Activated T-helper 1 cell treated with anti-CD3 and anti-CD28 coated beads, Interleukin-12 subunit alpha, Interleukin-12 subunit beta, Interleukin-2, Interleukin-4 antibody, amounts not matched to agents 30 ng/mL and 10 ng/mL and 1 ng/mL, durations not matched to agents 14 hours and 24 hours and 36 hours (primary cell): ENCODE data around the gene TEAD1. TPM values are rescaled to one million over a fixed set of nuclear protein-coding genes. Genes with fewer than 3 reads are reported as not detected.

Source experiments
- DNase-seq: peaks from one replicate; pipeline ENCODE4 v3.0.0; 2021; ENCODE audit warnings: low spot score
- H3K27ac Mint-ChIP-seq: one replicate; pipeline ENCODE4 v1.8.0; 2021; ENCODE audit warnings: mild to moderate bottlenecking, mixed read lengths
- H3K27me3 Mint-ChIP-seq: one replicate; pipeline ENCODE4 v1.8.0; 2022; ENCODE audit warnings: mild to moderate bottlenecking, moderate library complexity, mixed read lengths; ENCODE audit not compliant: insufficient read depth
- H3K36me3 Mint-ChIP-seq: one replicate; pipeline ENCODE4 v1.8.0; 2021; ENCODE audit warnings: low read depth, mixed read lengths
- H3K4me1 Mint-ChIP-seq: one replicate; pipeline ENCODE4 v1.8.0; 2021; ENCODE audit warnings: low read depth, mixed read lengths
- H3K4me3 Mint-ChIP-seq: one replicate; pipeline ENCODE4 v1.8.0; 2021; ENCODE audit warnings: mild to moderate bottlenecking, moderate library complexity, mixed read lengths
- H3K9me3 Mint-ChIP-seq: one replicate; pipeline ENCODE4 v1.8.0; 2021; ENCODE audit warnings: mixed read lengths
- intact Hi-C: fragments of 100-400 bp; cut with micrococcal nuclease; formaldehyde crosslinking; loops from one replicate; pipeline ENCODE4 v1.15.1; 2024
- total RNA-seq: library from RNA; stranded (reverse); gene quantifications from 2 replicates; pipeline ENCODE4 v1.2.3, GENCODE V29; 2022

TEAD1 gene
- total RNA-seq, 1 donor from 2014 or later: 0.41 TPM

DNA sequence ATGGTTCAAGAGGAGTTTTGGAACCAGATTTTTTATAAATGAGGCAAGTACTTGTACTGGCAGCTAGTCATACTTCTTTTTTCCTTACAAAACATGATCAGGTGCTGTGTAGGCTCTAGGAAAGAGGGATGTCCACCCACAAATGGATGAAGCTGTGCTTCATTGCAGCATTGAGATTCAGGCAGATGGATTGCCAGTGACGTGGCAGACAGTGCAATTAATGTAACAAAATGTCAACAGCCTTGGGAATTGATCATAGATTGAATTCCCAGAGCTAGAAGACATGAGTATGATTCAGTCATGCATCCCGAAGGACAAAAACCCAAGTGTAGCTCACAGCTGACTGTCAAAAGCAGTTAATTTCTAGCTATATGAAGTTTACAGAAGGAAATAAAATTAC is 235.7 kb downstream of the TEAD1 start:
- no peak for DNase-seq
- Mint-ChIP-seq H3K27me3 (peaks cover 11% of the 10 kb centered on the region), H3K27ac (no peak overlapping the region), H3K4me3 (no peak overlapping the region), H3K9me3 (no peaks in the 10 kb centered on the region), H3K4me1 (no peaks in the 10 kb centered on the region), H3K36me3 (no peaks in the 10 kb centered on the region)
- intact Hi-C loops: no loop called here

DNA sequence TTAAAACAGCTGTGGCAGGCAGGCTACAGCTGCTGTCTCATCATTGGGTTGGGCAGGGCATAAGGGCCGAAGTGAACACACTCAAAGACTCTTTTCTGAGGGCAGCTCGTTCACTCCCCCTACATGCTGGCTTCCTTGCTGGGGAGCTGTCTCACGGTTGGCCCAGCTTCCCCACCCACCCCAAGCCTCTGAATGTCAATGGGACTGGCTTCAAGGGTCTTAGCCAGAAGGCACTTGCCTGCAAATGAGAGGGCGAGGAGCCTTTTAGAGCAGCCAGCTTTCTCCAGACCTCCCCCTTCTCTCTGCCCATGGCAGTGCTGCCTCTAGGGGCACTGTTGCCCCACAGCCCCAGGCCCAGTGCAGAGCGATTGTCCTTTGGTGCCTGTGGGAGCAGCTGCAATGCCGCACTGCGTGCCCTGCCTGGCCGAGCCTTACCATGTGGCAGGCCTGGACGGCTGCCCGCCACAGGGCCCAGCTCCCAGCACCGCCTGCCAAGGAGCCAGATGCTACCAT is 240.2 kb downstream of the TEAD1 start:
- no peaks in the 10 kb centered on the region for H3K9me3 Mint-ChIP-seq
- H3K36me3 Mint-ChIP-seq: no peaks in the 10 kb centered on the region
- DNase-seq: no peak
- no peak overlapping the region for H3K4me3 Mint-ChIP-seq
- H3K27me3 Mint-ChIP-seq: peaks cover 14% of the 10 kb centered on the region
- intact Hi-C loops: no loop called here
- H3K4me1 Mint-ChIP-seq: no peaks in the 10 kb centered on the region
- no peak overlapping the region for H3K27ac Mint-ChIP-seq

DNA sequence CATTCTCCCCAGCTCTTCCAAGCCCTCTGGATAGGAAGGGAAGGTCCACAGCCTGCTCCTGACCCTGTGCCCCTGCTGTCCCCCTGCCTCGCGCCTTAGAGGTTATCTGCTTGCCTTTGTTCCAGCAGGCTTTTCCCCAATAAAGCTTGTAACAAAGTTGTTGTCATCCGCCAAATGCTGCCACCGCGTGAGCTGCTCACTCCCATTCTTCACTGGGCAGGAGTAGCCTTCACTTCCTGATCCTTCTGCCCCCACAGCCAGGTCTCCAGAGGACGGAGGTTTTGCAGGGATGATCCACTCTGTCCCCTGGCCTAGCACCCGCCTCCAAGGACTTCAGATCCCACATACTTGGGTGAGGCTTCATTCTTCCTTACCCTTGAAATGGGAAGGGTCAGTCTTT is 240.9 kb downstream of the TEAD1 start:
- Mint-ChIP-seq H3K4me3 (no peak overlapping the region), H3K9me3 (no peaks in the 10 kb centered on the region), H3K27me3 (peaks cover 11% of the 10 kb centered on the region), H3K4me1 (no peaks in the 10 kb centered on the region), H3K27ac (no peak overlapping the region), H3K36me3 (no peaks in the 10 kb centered on the region)
- intact Hi-C loops: no loop called here
- no peak for DNase-seq

DNA sequence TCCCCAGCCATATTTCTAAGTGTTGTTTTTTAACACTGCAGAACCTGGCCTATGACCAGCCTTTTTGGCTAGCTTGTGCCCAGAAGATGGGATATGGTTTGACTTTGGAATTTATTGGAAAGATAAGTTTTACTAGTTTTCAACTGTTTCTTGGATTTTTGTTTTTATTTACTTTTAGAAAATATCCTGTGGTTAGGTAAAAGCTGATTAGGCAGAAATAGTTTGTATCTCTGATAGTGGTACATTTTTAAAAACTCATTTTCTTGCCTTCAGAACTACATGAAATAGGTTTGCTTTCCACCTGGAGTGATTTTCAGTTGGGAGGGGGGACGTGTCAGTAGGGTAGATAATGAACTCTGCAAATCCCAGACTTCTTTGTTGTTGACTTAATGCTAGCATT is 243.6 kb downstream of the TEAD1 start:
- Mint-ChIP-seq H3K9me3 (no peaks in the 10 kb centered on the region), H3K4me1 (no peaks in the 10 kb centered on the region), H3K4me3 (no peak overlapping the region), H3K27me3 (peaks cover 10% of the 10 kb centered on the region), H3K27ac (no peak overlapping the region), H3K36me3 (no peaks in the 10 kb centered on the region)
- DNase-seq: no peak
- intact Hi-C loops: no loop called here

DNA sequence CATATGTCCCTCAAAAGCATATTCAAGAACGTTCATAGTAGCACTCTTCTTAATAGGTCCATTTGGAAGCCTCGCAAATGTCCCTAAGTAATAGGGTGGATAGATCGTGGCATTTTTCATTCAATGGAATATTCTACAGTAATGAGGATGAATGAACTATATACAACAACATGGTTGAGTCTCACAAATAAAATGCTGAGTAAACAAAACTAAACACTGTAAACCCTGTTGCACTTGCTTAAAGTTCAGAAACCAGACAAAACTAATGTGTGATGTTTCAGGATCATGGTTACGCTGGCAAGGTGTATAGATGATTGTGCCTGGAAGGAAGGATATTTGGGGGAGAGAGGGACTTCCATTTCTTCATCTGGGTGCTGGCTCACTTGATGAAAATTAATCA is 244.4 kb downstream of the TEAD1 start:
- no peak overlapping the region for H3K4me3 Mint-ChIP-seq
- intact Hi-C loops: no loop called here
- no peaks in the 10 kb centered on the region for H3K36me3 Mint-ChIP-seq
- H3K4me1 Mint-ChIP-seq: no peaks in the 10 kb centered on the region
- H3K27me3 Mint-ChIP-seq: peaks cover 8% of the 10 kb centered on the region
- no peaks in the 10 kb centered on the region for H3K9me3 Mint-ChIP-seq
- no peak overlapping the region for H3K27ac Mint-ChIP-seq
- DNase-seq: no peak

DNA sequence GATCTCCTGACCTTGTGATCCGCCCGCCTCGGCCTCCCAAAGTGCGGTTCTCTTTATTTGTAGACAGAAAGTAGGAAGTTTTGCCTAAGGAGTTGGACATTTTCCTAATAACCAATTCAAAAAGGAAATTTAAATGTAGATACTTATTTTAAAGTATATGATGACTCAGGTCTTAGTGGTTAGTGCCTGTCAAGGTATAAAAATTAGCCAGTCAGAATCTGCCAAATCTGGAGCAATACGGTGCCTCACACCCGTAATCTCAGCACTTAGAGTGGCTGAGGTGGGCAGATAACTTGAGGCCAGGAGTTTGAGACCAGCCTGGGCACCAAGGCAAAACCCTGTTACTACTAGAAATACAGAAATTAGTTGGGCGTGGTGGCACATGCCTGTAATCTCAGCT is 248.2 kb downstream of the TEAD1 start:
- peaks cover 5% of the 10 kb centered on the region for H3K27me3 Mint-ChIP-seq
- H3K36me3 Mint-ChIP-seq: no peaks in the 10 kb centered on the region
- no peaks in the 10 kb centered on the region for H3K9me3 Mint-ChIP-seq
- H3K4me3 Mint-ChIP-seq: no peak overlapping the region
- DNase-seq: no peak
- no peaks in the 10 kb centered on the region for H3K4me1 Mint-ChIP-seq
- intact Hi-C loops: no loop called here
- H3K27ac Mint-ChIP-seq: no peak overlapping the region

DNA sequence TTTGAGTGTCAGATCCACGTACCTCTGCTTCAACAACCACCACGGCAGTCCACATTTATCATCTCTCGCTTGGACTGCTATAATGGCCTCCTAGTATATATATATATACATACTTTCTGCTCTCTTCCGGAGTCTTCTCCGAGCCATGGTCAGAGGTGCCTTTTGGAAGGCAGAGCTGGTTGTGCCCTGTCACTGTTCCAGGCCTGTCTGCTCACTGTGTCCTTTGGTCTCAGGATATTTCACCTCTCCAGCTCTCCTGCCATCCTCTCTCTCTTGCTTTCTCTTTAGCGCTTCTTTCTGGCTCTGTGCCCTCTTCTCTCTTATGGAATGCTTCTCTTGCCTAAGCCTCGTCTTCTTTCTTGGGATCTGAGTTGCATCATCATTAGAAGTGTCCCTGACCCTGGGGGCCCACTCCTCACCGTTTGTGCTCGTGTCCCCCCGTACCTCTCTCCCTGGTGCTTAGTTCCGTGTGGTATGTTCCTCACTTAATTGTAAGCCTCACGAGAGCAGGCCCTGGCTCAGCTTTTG is 248.8 kb downstream of the TEAD1 start:
- Mint-ChIP-seq H3K27ac (no peak overlapping the region), H3K4me3 (no peak overlapping the region), H3K4me1 (no peaks in the 10 kb centered on the region), H3K9me3 (no peaks in the 10 kb centered on the region), H3K27me3 (peaks cover 5% of the 10 kb centered on the region), H3K36me3 (no peaks in the 10 kb centered on the region)
- intact Hi-C loops: no loop called here
- DNase-seq: no peak

DNA sequence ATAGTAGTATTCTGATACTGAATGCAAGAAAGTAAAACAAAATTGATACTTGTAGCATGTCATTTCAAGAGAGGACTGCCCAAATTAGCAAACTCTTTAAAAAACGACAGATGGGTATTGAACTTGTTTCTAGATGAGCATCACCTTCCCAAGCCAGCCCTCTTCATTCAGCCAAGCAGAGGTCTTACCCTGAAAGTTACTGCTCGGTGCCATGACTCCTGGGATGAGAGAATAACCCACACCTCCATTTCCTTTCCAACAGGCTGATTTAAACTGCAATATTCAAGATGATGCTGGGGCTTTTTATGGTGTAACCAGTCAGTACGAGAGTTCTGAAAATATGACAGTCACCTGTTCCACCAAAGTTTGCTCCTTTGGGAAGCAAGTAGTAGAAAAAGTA is 250.4 kb downstream of the TEAD1 start:
- no peak overlapping the region for H3K4me3 Mint-ChIP-seq
- intact Hi-C loops: no loop called here
- no peaks in the 10 kb centered on the region for H3K9me3 Mint-ChIP-seq
- no peaks in the 10 kb centered on the region for H3K27me3 Mint-ChIP-seq
- no peaks in the 10 kb centered on the region for H3K4me1 Mint-ChIP-seq
- no peak for DNase-seq
- H3K27ac Mint-ChIP-seq: no peak overlapping the region
- H3K36me3 Mint-ChIP-seq: no peaks in the 10 kb centered on the region

DNA sequence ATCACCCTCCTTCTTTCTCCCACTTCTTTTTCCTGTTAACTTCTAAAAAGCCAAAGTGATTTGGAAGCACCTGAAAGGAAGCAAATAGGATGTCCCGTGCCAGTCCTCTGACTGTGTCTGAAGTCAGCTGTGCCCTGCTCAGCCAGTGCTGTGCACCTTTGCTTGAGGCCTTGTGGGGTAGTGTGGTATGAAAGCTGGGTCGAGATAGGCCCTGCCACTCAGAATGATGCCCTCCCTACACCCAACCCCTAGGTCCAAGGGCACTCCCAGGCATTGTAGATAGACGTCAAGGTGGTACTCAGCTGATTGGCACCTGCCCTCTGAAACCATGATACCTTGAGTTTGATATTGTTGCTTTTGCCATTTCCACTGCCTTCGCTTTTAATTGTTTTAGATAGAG is 251.3 kb downstream of the TEAD1 start:
- Mint-ChIP-seq H3K4me1 (no peaks in the 10 kb centered on the region), H3K36me3 (no peaks in the 10 kb centered on the region), H3K27ac (no peak overlapping the region), H3K27me3 (no peaks in the 10 kb centered on the region), H3K4me3 (no peak overlapping the region), H3K9me3 (no peaks in the 10 kb centered on the region)
- intact Hi-C loops: no loop called here
- no peak for DNase-seq

DNA sequence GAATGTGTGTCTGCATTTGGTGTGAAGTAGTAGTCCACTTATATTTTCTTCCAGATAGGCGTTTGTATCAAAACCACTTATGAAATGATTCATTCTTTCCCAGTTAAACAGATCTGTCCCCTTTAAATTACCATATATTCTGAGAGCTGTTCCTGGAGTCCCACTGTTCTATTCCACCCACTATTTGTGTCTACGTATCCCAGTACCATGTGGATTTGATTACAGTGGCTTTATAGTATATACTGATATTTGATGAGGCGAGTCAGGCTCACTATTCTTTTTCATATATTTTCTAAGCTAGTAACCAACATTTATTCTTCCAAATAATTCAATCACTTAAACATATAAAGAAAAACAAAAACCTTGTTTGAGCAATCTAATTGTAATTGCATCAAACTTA is 253.0 kb downstream of the TEAD1 start:
- no peak overlapping the region for H3K27ac Mint-ChIP-seq
- no peak for DNase-seq
- H3K27me3 Mint-ChIP-seq: no peaks in the 10 kb centered on the region
- H3K4me3 Mint-ChIP-seq: no peak overlapping the region
- no peaks in the 10 kb centered on the region for H3K36me3 Mint-ChIP-seq
- no peaks in the 10 kb centered on the region for H3K4me1 Mint-ChIP-seq
- no peaks in the 10 kb centered on the region for H3K9me3 Mint-ChIP-seq
- intact Hi-C loops: no loop called here

DNA sequence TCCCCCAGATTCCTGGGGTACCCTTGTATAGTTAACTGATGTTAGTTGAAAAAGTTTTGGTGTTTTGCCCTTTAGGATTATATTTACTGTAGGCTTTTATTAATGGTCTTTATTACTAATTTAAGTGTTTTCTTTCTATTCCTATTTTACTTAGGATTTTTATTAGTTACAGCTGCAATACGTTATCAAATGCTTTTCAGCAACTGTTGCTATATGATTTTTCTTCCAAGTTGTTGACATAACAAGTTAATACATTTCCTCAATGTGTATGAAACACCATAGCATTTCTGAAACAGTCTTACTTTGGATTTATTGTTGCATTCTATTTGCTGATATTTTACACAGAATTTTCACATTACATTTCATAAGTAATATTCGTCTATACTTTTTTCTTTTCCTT is 253.7 kb downstream of the TEAD1 start:
- Mint-ChIP-seq H3K4me1 (no peaks in the 10 kb centered on the region), H3K9me3 (no peaks in the 10 kb centered on the region), H3K27me3 (no peaks in the 10 kb centered on the region), H3K4me3 (no peak overlapping the region), H3K36me3 (no peaks in the 10 kb centered on the region), H3K27ac (no peak overlapping the region)
- intact Hi-C loops: no loop called here
- no peak for DNase-seq

DNA sequence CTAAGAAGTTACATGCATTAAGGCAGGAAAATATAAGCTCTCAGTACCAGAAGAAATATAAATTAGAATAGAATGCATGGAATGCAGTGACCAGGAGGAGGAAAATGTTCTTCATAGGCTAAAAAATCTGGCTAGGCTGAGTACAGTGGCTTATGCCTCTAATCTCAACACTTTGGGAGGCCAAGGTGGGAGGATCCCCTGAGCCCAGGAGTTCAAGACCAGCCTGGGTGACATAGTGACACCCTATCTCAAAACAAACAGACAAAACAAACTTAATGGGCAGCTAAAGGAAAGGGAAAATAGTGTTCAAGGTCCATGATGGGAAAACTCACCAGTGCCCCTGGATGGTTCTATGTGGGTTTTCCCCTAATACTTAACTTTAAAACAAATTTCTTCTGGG is 256.6 kb downstream of the TEAD1 start:
- no peak for DNase-seq
- H3K4me3 Mint-ChIP-seq: no peak overlapping the region
- no peak overlapping the region for H3K27ac Mint-ChIP-seq
- H3K27me3 Mint-ChIP-seq: no peaks in the 10 kb centered on the region
- H3K4me1 Mint-ChIP-seq: no peaks in the 10 kb centered on the region
- H3K9me3 Mint-ChIP-seq: no peaks in the 10 kb centered on the region
- no peaks in the 10 kb centered on the region for H3K36me3 Mint-ChIP-seq
- intact Hi-C loops: no loop called here

DNA sequence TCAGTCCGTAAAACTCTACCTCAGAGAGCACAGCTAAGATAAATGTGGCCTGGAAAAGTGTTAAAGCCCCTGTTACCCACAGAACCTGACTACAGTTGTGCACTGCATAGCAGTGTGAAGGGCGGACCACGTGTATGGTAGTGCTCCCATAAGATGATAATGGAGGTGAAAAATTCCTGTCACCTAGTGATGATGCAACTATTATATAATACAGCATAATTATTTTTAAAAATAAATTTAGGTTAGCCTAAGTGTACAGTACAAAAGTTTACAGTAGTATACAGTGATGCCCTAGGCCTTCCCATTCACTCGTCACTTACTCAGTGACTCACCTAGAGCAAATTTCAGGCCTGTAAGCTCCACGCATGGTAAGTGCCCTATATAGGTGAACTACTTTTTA is 258.3 kb downstream of the TEAD1 start:
- no peak overlapping the region for H3K27ac Mint-ChIP-seq
- intact Hi-C loops: no loop called here
- H3K36me3 Mint-ChIP-seq: no peaks in the 10 kb centered on the region

DNA sequence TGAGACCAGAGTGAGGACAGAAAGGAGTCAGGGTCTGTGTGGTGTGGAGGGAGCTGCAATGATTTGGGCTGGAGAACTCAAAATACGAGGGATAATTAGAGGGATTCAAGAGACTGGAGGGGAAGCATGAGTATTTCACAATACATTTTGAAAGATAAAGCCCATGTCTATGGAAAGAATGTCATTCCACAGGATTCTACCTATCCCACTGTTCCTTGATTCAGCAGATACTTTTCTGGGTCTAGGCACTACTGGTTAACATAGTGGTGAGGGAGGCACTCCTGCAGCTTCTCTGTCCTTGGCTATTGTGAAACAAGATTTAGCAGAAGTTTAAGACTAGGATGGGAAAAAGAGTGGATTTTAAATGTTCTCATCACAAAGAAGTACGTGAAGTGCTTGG is 262.0 kb downstream of the TEAD1 start:
- Mint-ChIP-seq H3K36me3 (no peaks in the 10 kb centered on the region), H3K4me1 (no peaks in the 10 kb centered on the region), H3K4me3 (no peak overlapping the region), H3K9me3 (no peaks in the 10 kb centered on the region), H3K27ac (no peak overlapping the region), H3K27me3 (peaks cover 11% of the 10 kb centered on the region)
- intact Hi-C loops: no loop called here
- no peak for DNase-seq

More for the DNA sequence above, 258.3 kb downstream of the TEAD1 start:
- H3K4me3 Mint-ChIP-seq: no peak overlapping the region
- no peak for DNase-seq
- H3K4me1 Mint-ChIP-seq: no peaks in the 10 kb centered on the region
- H3K9me3 Mint-ChIP-seq: no peaks in the 10 kb centered on the region
- H3K27me3 Mint-ChIP-seq: peaks cover 7% of the 10 kb centered on the region
